Anterior cingulate cortex (tissue), 58 donors: ENCODE data around the gene CEP43.
A peak's percentile ranks its signal among the peaks of the same experiment; 100 is the strongest.

Source experiments
- DNase-seq, 58 donors: peaks; one replicate each; lab custom pipeline; 2025; lab: John Stamatoyannopoulos, UW

Gene CEP43, protein sequence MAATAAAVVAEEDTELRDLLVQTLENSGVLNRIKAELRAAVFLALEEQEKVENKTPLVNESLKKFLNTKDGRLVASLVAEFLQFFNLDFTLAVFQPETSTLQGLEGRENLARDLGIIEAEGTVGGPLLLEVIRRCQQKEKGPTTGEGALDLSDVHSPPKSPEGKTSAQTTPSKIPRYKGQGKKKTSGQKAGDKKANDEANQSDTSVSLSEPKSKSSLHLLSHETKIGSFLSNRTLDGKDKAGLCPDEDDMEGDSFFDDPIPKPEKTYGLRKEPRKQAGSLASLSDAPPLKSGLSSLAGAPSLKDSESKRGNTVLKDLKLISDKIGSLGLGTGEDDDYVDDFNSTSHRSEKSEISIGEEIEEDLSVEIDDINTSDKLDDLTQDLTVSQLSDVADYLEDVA

DNA sequence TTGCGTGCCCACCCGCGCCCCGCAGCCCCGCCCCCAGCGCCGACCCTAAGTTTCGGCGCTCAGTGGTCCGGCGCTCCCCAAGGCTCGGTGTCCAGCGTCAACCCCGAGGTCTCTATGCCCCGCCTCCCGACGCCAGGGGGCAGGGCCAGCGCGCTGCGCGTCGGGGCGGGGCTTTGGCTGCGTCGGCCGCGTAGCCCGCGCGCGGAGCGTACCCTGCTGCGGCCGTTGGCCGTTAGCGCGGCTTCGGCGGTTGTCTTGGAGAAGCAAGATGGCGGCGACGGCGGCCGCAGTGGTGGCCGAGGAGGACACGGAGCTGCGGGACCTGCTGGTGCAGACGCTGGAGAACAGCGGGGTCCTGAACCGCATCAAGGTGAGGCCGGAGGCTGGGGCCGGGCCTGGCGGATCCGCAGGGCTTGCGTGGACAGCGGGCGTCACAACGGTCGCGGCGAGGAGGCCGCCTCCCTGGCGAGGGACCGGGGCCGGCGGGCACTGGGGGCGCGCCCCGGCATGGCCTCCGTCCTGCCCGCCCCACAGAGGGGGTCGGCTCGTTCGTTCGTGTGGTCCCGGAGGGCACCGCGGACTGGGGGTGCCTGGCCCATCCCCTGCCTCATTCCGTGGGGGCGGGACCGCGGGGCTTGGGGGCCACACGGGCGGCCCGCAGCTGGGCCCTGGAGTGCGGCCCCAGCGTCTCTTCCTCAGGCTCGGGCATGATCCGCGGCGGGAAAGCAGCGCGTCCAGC is at the start of gene CEP43:
TSS of gene CEP43 (plus strand) at position 253 of the 739 bp plus-strand sequence. CDS start at position 269, 16 bp downstream.
- DNase-seq, result peak; percentile 23 to 97 (median 91)

DNA sequence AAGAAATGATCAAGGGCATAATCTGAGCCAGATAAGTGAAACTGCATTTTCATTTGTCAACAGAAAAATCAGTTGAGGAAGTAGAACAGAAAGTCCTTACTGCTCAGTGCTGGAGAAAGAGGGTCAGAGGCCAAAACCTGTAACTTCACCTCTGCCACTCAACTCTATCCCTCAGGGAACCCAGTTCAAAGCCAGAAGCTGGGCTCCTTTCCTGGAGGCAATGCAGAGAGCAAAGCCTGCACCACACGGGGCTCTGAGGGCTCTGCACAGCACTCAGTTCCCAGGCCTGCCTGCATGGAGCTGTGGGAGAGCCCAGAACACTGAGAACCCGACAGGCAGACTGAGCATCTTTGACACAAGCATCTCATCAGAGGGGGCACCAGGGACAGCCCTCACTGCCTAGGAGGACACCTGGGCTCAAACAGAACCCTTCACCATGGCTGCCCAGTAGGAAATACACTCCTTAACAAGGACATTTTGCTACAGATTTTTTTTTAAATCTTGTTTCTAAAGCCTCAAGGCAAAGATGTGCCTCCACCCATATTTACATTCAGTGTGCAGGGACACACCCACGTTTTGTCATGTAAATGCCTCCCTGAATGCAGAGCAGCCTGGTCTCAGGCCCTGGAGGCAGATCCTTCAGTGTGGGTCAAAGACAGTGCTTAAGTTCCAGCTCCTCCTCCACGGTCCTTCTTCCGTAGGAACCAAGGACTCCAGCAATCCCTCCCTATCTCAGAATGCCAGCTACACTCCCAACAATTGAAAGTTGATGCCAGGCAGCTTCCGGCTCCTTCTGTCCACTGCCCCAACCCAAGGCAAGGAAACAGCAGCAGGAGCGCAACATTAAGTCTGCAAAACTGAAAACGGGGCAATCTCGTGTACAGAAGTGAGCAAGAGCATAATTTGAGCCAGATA is 49.4 kb upstream of the CEP43 start:
- DNase-seq, result no peak

DNA sequence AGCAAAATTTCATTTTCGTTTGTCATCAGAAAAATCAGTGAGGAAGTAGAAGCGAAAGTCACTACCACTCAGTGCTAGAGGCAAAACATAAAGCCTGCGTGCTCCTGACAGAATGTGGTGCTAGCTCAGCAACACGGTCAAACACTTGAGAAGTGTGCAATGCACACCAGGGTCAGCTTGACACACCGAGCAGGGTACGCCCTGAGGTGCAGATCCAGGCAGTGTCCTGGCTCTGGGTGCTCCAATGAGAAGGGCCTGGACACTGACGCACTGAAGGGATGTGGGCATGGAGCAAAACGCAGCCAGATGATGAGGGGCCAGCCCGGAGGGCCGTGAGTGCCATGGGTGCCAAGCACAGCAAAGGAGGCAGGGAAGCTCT is 48.8 kb upstream of the CEP43 start:
- no peak for DNase-seq

DNA sequence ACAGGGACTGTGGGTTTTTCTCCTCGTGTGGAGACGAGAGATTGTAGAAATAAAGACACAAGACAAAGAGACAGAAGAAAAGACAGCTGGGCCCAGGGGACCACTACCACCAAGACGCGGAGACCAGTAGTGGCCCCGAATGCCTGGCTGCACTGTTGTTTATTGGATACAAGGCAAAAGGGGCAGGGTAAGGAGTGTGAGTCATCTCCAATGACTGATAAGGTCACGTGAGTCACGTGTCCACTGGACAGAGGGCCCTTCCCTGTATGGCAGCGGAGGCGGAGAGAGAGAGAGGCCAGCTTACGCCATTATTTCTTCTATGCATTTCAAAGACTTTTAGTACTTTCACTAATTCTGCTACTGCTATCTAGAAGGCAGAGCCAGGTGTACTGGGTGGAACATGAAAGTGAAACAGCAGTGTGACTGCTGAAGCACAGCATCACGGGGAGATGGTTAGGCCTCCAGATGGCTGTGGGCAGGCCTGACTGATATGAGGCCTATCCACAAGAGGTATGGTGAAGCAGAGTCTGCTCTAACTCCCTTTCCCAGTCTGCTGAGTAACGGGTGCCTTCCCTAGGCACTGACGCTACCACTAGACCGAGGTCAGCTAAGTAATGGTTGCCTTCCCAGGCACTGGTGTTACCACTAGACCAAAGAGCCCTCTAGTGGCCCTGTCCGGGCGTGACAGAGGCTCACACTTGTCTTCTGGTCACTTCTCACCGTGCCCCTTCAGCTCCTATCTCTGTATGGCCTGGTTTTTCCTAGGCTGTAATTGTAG is 48.1 kb upstream of the CEP43 start:
- peak in 33 of 58 donors; percentile 15 to 77 (median 45) for DNase-seq

DNA sequence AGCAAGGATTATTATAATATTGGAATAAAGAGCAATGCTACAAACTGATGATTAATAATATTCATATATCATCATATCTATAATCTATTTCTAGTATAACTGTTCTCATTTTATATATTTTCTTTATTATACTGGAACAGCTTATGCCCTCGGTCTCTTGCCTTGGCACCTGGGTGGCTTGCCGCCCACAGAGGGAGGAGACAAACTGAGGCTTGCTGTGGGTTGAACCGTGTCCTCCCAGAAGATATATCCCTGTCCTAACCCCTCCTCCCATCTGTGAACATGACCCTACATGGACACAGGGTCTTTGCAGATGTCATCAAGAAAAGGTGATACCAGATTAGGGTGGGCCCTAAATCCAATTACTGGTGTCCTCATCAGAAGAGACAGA is 47.5 kb upstream of the CEP43 start:
- DNase-seq, result no peak

DNA sequence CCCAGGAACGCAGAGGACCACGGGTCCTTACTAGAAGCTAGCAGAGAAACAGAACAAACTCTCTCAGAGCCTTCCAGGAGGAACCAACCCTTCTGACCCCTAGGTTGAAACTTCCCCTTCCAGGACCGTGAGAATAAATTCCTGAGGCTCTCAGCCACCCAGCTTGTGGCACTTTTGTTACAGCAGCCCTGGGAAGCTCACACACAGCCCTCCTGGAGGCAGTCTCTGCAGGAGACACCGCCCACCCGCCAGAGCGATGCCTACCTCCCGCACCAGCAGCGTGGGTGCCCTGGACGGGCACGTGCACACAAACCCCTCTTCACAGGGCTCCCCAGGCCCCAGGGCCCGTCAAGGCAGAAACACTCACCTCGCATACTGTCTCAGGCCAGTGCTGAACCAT is 47.1 kb upstream of the CEP43 start:
- DNase-seq, result no peak

DNA sequence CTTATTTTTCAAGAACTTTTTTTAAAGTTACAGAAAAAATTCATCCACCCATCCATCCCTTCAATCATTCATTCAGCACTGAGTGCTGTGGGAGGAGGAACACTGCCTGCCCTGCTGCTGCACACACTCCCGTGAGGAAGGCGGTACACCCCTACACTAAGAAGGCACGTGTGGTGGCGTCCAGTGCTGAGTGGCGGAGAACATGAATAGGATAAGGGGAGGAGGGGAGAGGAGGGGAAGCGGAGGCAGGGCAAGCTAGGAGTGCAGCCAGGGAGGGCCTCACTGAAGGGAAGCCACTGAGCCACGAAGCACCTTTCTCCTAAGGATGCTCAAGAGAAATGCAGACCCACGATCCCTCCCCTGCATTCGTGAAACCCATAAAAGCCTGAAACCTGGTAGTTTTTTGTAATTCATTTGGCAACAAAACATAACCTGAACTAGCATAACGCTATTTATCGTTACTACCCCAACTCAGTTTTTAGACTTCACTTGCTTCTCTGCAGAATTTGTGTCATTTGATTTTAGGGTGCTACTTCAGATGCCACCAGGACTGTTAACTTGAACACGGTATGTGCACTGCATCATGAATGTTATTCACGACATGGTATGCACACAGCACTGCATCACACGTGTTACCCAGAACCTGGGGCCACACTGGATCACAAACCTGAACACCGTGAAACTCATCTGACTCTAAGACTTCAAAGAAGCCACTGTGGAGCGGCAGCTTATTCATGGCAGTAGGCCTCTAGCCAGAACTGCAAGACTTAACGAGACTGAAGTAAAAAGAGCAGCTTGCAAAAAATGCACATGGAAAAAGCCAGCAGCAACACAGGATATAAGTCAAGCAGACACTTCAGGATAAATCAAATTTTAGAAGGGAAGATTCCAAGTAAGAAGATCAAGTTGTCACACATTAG is 46.4 kb upstream of the CEP43 start:
- peak in 2 of 58 donors; percentile 22 to 36 for DNase-seq

DNA sequence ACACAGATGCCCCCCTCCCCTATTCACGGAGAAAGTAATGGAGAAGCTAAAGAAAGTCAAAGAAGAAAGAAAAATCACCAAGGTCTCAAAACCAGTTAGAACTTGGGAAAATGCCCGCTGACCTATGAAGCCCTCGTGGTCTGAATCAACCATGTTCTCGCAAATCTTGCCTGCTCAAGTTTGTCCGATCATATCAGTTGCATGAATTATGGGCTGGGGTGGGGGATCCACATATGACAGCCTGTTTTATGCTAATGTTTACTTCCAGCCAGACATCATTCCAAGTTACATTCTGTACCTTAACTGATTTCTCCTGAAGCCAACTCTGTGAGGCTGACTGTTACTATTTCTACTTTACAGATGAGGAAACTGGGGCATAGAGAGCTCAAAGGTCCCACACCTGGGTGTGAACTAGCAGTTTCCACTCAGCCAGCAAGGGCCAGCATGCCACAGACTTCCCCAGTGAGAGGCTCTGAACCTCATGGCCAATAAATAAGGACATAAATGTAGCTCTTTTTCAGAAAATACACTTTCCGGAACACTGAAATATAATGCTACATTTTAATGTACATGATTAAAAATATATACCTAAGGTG is 45.0 kb upstream of the CEP43 start:
- DNase-seq, result no peak

DNA sequence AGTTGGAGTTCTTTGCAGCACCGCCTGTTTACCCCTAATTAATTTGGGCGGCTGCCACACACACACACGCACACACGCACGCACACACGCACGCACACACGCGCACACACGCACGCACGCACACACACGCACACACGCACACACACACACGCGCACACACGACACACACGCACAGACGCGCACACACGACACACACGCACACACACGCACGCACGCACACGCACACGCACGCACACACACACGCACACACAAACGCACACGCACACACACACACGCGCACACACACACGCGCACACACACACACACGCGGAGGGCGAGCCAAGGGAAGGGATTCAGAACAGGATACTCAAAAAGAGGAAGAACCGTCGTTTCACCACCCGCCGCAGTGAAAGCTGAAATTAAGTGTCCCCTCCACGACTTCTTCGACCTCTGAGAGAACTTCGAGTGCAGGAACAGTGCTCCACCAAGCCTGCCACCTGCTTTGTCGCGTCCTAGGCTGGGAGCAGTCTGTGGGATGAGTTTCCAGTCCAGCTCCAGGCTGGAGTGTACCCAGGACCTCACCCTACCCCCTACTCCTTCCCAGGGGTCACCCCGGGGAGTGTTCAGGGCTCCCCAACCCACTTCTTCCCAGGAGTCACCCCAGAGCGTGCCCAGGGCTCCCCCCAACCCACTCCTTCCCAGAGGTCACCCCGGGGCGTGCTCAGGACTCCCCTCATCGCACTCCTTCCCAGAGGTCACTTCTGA is 43.9 kb upstream of the CEP43 start:
- no peak for DNase-seq

DNA sequence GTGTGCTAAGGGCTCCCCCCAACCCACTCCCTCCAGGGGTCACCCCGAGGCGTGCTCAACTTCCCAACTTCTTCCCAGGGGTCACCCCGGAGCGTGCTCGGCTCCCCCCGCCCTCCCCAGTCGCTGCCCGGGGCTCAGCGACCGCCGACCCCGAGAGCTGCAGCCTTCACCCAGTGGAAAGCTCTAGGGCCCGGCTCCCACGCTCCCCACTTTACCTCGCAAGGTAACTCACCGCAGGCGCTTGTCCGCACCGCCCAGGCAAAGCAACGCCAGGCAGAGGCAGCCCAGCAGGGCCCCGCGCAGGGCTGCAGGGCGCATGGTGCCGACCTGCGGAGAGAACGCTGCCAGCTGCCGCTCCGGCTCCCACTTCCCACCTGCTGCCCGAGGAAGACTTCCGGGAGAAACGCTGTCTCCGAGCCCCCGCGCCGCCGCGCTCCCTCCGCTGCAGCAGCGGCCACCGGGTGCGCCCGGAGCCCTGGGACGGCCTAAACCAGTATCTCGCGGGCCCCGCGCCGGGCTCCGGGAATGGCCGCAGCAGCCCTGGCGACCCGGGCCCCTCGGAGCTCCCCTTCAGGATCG is 43.2 kb upstream of the CEP43 start:
- DNase-seq, result peak in 1 of 58 donors; percentile 67

DNA sequence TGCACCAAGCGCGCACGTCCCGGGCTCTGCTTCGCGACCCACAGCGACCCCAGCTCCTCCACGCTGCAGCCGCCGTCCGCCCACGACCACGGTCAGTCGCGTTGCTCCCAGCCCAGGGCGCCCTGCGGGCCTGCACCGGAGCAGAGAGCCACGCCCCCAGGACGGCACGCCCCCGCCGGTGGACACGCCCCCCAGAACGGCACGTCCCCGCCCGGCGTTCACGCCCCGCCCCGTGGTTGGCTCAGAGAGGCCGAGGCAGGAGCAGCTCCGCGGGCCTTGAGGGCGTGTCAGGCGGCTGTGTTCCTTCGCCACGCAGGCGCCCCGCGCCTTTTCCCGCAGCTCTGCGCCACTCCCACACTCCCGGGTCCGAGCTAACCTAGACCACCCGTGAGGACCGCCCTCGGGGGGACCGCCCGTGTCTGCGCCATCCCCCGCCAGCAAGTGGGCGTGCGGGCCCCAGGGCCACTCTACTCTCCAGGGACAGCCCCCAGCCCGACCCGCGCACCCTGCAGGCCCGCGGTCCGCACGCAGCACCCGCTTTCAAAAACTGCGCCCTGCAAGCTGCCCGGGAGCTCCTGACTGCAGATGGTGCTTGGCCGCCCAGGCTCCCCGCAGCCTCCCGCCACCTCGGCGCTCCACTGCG is 42.6 kb upstream of the CEP43 start, which contains the start of gene RNASET2:
TSS of gene RNASET2 (minus strand) at position 107 of the 643 bp plus-strand sequence. CDS start 368 bp downstream, outside the sequence.
- peak; percentile 33 to 96 (median 88) for DNase-seq

DNA sequence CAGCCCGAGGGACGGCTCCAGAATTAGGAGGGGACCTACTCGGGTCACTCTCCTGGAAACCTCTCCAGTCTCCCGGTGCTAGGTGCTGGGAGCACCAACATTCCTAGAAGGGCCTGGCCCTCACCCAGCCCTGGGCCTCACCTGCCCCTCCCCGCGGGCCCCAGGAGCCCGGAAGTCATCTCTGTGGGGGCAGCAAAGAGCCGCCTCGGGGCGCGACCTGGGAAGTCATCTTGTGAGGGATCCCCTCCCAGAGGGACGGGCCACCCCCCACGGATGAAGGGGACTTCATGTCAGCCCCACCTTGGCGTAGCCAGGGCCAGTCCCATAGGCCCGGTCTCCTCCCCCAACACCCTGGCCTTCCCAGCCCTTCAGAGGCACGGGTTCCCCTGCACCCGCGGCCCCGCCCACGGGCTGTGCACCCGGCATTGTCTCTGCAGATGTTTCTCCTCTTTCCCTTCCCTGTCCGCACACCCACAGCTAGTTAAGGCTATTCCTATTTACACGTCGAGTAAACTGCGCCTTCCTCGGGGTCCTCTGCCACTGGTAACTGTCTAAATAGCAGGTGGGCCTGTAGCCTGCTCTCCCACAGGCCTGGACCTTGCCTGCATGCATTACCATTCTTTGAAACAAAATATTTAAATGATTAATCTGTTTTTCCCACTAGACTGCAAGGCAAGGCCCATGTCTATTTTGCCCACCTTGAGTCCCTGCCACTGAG is 42.0 kb upstream of the CEP43 start:
- peak in 10 of 58 donors; percentile 19 to 63 (median 36) for DNase-seq

DNA sequence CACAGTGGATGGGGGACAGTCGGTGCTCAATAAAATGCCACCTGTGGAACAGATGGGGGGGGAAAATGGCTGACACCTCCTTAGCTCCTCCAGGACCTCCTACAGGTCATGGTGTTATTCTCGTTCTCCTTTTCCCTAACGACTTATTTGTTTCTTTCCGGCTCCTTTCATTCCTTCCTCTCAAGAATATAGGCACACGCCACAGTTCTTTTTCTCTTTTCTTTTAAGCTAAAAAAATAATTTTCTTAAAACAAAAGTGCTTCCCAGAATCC is 41.5 kb upstream of the CEP43 start:
- DNase-seq, result no peak

DNA sequence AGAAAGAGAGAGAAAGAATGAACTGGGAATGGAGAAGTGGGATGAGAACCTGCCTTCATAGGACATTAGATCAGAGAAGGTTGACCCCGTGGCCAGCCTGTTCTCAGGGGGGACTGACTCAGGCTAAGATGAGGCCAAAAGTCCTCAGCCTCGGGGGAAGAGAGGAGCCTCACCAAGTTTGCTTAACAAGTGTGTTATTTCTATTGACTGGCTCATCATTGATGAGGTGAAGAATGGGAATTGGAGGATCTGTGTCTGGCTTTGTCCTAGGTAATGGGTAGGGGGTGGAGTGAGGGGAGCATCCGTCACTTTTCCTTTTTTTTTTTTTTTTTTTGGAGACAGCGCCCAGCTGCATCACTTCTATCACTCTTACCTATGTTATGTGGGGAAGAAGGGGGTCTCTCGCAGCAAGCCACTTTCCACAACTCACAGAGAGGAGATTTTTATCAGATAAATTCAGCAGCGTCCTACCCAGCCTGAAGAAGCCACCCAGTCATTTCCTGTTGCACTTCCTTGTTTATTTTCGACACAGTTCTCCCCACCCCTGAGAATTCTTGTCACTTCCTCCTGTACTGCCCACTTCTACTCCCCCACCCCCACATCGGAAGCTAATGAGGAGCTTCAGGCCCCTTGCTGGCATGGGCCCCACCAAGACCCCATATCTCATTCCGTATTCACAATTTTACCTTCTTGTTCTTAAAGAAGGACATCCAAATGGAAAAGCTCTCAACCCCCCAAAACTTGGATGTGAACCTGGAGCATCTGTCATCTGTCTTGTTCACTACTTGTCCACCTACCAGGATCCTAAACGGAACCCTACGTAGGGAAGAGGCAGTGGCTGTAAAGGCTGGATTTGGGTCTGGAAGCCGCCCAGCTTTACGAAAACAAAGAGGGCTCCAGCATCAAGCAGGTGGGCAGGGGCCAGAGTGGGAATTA is 40.0 kb upstream of the CEP43 start:
- DNase-seq, result peak in 3 of 58 donors; percentile 21 to 35 (median 33)
